GM11168 (cell line): Measurements from ENCODE around the gene PML.
"Not testable (repeated sequence)": the region's sequence is repeated elsewhere in the genome, so short reads cannot be mapped to it uniquely, and the experiment has no call there.

Source experiments
- in situ Hi-C: fragments of 300-500 bp; cut with MboI; formaldehyde crosslinking; loops from one replicate; pipeline ENCODE4 v1.12.0; 2022; ENCODE audit warnings: low sequenced_read_pairs; ENCODE audit not compliant: unreplicated experiment

PML gene

GRCh38 chr15:74094567-74094966, 100.1 kb downstream of the PML start:
- in situ Hi-C loops, result not testable (repeated sequence)

GRCh38 chr15:74095610-74096009, 101.1 kb downstream of the PML start:
- in situ Hi-C loops, result not testable (repeated sequence)

- in situ Hi-C loops, result not testable (repeated sequence)
These were observed 102.4 kb downstream of the PML start for GRCh38 chr15:74096753-74097474.
